Neural cell (in vitro differentiated cells): ENCODE measurements around the gene PIP5K1A. TPM values are rescaled to one million over a fixed set of nuclear protein-coding genes. Genes with fewer than 3 reads are reported as not detected.

Experiments used
- H2AFZ ChIP-seq: fragments of 200-600, 300-800 bp; sonication (generic), shearing (Covaris generic); 2 replicates; pipeline ENCODE4 v1.6.0; 2014; ENCODE audit warnings: low read depth, mild to moderate bottlenecking, antibody characterized with exemption, low read length, moderate library complexity
- H3F3A ChIP-seq: fragments of 200-600 bp; shearing (Covaris generic); 2 replicates; pipeline ENCODE4 v1.6.1; 2016; ENCODE audit warnings: mild to moderate bottlenecking, moderate library complexity, mixed read lengths, antibody characterized with exemption, low read length; ENCODE audit not compliant: insufficient read depth, poor library complexity, severe bottlenecking
- H3K27ac ChIP-seq: fragments of 200-600, 300-800 bp; sonication (generic), shearing (Covaris generic); 2 replicates; pipeline ENCODE4 v1.5.1; 2014; ENCODE audit warnings: mild to moderate bottlenecking, low read length, moderate library complexity
- H3K27me3 ChIP-seq: fragments of 300-800, 200-600 bp; sonication (generic), shearing (Covaris generic); 2 replicates; pipeline ENCODE4 v1.6.0; 2014; ENCODE audit warnings: mild to moderate bottlenecking, low read depth, low read length, moderate library complexity; ENCODE audit not compliant: insufficient read depth
- H3K36me3 ChIP-seq: fragments of 300-800, 200-600 bp; sonication (generic), shearing (Covaris generic); 2 replicates; pipeline ENCODE4 v1.5.1; 2014; ENCODE audit warnings: mild to moderate bottlenecking, antibody characterized with exemption, low read length, moderate library complexity; ENCODE audit not compliant: insufficient read depth
- H3K4me2 ChIP-seq: fragments of 300-800, 200-600 bp; sonication (generic), shearing (Covaris generic); 2 replicates; pipeline ENCODE4 v1.6.0; 2014; ENCODE audit warnings: mild to moderate bottlenecking, low read length
- H3K4me3 ChIP-seq: fragments of 300-800, 200-600 bp; sonication (generic), shearing (Covaris generic); 2 replicates; pipeline ENCODE4 v1.5.1; 2014; ENCODE audit warnings: mild to moderate bottlenecking, low read length, moderate library complexity
- H3K79me2 ChIP-seq: fragments of 200-600 bp; shearing (Covaris generic); replicated peaks from 2 replicates; pipeline ENCODE4 v1.6.0; 2014; ENCODE audit warnings: mild to moderate bottlenecking, low read length, moderate library complexity; ENCODE audit not compliant: insufficient read depth
- H3K9ac ChIP-seq: fragments of 300-800, 200-600 bp; sonication (generic), shearing (Covaris generic); 2 replicates; pipeline ENCODE4 v1.6.1; 2016; ENCODE audit warnings: mild to moderate bottlenecking, low read length, mixed read lengths
- H3K9me2 ChIP-seq: fragments of 200-600 bp; shearing (Covaris generic); 2 replicates; pipeline ENCODE4 v1.6.1; 2016; ENCODE audit warnings: mild to moderate bottlenecking, low read length, mixed read lengths; ENCODE audit not compliant: insufficient read depth
- H3K9me3 ChIP-seq: fragments of 200-600, 300-800 bp; sonication (generic), shearing (Covaris generic); 2 replicates; pipeline ENCODE4 v1.6.1; 2016; ENCODE audit warnings: mild to moderate bottlenecking, mixed run types, low read length, moderate library complexity, mixed read lengths
- H4K20me1 ChIP-seq: fragments of 200-600 bp; shearing (Covaris generic); 2 replicates; pipeline ENCODE4 v1.6.1; 2016; ENCODE audit warnings: mild to moderate bottlenecking, mixed run types; ENCODE audit not compliant: insufficient read depth
- EP300 ChIP-seq: fragments of 450-650 bp; conservative IDR thresholded peaks from 2 replicates; pipeline ENCODE4 v1.6.1; 2014; ENCODE audit warnings: antibody characterized with exemption, mild to moderate bottlenecking, moderate library complexity; ENCODE audit not compliant: poor library complexity, severe bottlenecking
- EZH2 ChIP-seq: fragments of 200-600, 300-800 bp; shearing (Covaris generic), sonication (generic); IDR thresholded peaks from 2 replicates; pipeline ENCODE4 v1.6.1; 2014; ENCODE audit warnings: antibody characterized with exemption, low read length, borderline replicate concordance, mild to moderate bottlenecking; ENCODE audit not compliant: insufficient read depth, poor library complexity, severe bottlenecking
- MXI1 ChIP-seq: fragments of 450-650 bp; conservative IDR thresholded peaks from 2 replicates; pipeline ENCODE4 v1.6.1; 2014; ENCODE audit warnings: antibody characterized with exemption, mild to moderate bottlenecking; ENCODE audit not compliant: poor library complexity, severe bottlenecking
- POLR2AphosphoS5 ChIP-seq: IDR thresholded peaks from 2 replicates; pipeline ENCODE4 v1.6.1; 2012
- RAD21 ChIP-seq: fragments of 450-650 bp; conservative IDR thresholded peaks from 2 replicates; pipeline ENCODE4 v1.6.1; 2014; ENCODE audit warnings: antibody characterized with exemption, mild to moderate bottlenecking, moderate library complexity
- SMC3 ChIP-seq: fragments of 450-650 bp; conservative IDR thresholded peaks from 2 replicates; pipeline ENCODE4 v1.6.1; 2014; ENCODE audit warnings: antibody characterized with exemption, mild to moderate bottlenecking, moderate library complexity; ENCODE audit not compliant: poor library complexity
- TAF1 ChIP-seq: IDR thresholded peaks from 2 replicates; pipeline ENCODE4 v1.6.1; 2012; ENCODE audit warnings: low read depth
- polyA plus RNA-seq: library from polyadenylated mRNA; depleted of rRNA; stranded (reverse); fragments of >200 nt; gene quantifications from 2 replicates; pipeline ENCODE4 v1.2.3, GENCODE V29; 2014
- TF ChIP-seq, protein P1 (sequence below): fragments of 450-650 bp; IDR thresholded peaks from 2 replicates; pipeline ENCODE4 v1.5.1; 2014; ENCODE audit warnings: antibody characterized with exemption, mild to moderate bottlenecking, moderate library complexity; ENCODE audit not compliant: poor library complexity, severe bottlenecking
- TF ChIP-seq, protein P2 (sequence below): IDR thresholded peaks from 2 replicates; pipeline ENCODE4 v1.6.1; 2012; ENCODE audit warnings: borderline replicate concordance

Gene PIP5K1A
- polyA plus RNA-seq, 1 donor from 2014 or later: 66.4 TPM

DNA sequence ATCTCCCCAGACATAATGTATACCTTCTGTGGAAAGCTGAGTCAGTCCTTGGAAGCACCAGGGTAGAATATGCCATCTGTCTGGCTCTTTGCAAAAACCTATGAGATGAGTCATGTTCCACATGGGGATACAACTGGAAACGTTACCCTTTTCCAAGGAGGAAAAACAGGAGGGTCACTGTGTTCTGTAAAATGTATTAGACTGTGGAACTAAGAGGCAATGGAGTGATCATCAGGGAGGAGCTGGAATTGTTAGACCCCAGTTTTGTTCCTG is 40.1 kb downstream of the PIP5K1A start:
- no peak overlapping the region for H3K27ac ChIP-seq

DNA sequence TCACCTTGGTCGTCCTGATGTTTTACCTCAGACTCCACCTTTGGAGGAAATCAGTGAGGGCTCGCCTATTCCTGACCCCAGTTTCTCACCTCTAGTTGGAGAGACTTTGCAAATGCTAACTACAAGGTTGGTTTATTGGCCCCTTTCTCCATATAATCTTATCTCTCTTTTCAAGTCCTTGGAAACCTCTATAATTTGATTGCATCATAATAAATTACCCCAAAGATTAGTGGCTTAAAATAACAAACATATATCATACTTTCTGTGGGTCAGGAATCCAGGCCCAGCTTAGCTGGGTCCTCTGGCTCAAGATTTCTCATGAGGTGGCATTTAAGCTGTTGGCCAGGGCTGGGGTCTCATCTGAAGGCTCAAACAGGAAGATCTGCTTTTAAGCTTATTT is 44.1 kb downstream of the PIP5K1A start:
- no peak for TF ChIP-seq EZH2
- no peak for TF ChIP-seq POLR2AphosphoS5
- TF ChIP-seq TAF1: no peak
- TF ChIP-seq, protein P1, sequence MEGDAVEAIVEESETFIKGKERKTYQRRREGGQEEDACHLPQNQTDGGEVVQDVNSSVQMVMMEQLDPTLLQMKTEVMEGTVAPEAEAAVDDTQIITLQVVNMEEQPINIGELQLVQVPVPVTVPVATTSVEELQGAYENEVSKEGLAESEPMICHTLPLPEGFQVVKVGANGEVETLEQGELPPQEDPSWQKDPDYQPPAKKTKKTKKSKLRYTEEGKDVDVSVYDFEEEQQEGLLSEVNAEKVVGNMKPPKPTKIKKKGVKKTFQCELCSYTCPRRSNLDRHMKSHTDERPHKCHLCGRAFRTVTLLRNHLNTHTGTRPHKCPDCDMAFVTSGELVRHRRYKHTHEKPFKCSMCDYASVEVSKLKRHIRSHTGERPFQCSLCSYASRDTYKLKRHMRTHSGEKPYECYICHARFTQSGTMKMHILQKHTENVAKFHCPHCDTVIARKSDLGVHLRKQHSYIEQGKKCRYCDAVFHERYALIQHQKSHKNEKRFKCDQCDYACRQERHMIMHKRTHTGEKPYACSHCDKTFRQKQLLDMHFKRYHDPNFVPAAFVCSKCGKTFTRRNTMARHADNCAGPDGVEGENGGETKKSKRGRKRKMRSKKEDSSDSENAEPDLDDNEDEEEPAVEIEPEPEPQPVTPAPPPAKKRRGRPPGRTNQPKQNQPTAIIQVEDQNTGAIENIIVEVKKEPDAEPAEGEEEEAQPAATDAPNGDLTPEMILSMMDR: no peak
- no peak for TF ChIP-seq MXI1
- no peak for TF ChIP-seq RAD21
- TF ChIP-seq SMC3: no peak
- no peak for TF ChIP-seq EP300
- TF ChIP-seq, protein P2, sequence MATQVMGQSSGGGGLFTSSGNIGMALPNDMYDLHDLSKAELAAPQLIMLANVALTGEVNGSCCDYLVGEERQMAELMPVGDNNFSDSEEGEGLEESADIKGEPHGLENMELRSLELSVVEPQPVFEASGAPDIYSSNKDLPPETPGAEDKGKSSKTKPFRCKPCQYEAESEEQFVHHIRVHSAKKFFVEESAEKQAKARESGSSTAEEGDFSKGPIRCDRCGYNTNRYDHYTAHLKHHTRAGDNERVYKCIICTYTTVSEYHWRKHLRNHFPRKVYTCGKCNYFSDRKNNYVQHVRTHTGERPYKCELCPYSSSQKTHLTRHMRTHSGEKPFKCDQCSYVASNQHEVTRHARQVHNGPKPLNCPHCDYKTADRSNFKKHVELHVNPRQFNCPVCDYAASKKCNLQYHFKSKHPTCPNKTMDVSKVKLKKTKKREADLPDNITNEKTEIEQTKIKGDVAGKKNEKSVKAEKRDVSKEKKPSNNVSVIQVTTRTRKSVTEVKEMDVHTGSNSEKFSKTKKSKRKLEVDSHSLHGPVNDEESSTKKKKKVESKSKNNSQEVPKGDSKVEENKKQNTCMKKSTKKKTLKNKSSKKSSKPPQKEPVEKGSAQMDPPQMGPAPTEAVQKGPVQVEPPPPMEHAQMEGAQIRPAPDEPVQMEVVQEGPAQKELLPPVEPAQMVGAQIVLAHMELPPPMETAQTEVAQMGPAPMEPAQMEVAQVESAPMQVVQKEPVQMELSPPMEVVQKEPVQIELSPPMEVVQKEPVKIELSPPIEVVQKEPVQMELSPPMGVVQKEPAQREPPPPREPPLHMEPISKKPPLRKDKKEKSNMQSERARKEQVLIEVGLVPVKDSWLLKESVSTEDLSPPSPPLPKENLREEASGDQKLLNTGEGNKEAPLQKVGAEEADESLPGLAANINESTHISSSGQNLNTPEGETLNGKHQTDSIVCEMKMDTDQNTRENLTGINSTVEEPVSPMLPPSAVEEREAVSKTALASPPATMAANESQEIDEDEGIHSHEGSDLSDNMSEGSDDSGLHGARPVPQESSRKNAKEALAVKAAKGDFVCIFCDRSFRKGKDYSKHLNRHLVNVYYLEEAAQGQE: no peak
- H3K9ac ChIP-seq: no peak overlapping the region
- no peak overlapping the region for H3K27ac ChIP-seq
- no peaks in the 10 kb centered on the region for H3K9me3 ChIP-seq
- no peak overlapping the region for H3K4me2 ChIP-seq
- no peak overlapping the region for H2AFZ ChIP-seq
- no peak overlapping the region for H3K4me3 ChIP-seq
- no peaks in the 10 kb centered on the region for H3K9me2 ChIP-seq
- H3K27me3 ChIP-seq: no peaks in the 10 kb centered on the region
- no peaks in the 10 kb centered on the region for H4K20me1 ChIP-seq
- H3K36me3 ChIP-seq: no peaks in the 10 kb centered on the region
- no peaks in the 10 kb centered on the region for H3K79me2 ChIP-seq
- H3F3A ChIP-seq: no peaks in the 10 kb centered on the region

More for the DNA sequence above, 40.1 kb downstream of the PIP5K1A start:
- Histone ChIP-seq H3K4me2 (no peak overlapping the region), H3K9me2 (no peaks in the 10 kb centered on the region), H3K79me2 (no peaks in the 10 kb centered on the region), H2AFZ (no peak overlapping the region), H3K36me3 (no peaks in the 10 kb centered on the region), H3K4me3 (no peak overlapping the region), H4K20me1 (no peaks in the 10 kb centered on the region), H3K9ac (no peak overlapping the region), H3K9me3 (no peaks in the 10 kb centered on the region), H3K27me3 (no peaks in the 10 kb centered on the region), H3F3A (no peaks in the 10 kb centered on the region)
- TF ChIP-seq RAD21 (no peak), SMC3 (no peak), EZH2 (no peak), TAF1 (no peak), POLR2AphosphoS5 (no peak), EP300 (no peak), MXI1 (no peak)
- TF ChIP-seq, protein P2: no peak
- TF ChIP-seq, protein P1: no peak
